PC-9 (cell line): ENCODE measurements around the gene PMAIP1. TPM values are rescaled to one million over a fixed set of nuclear protein-coding genes. Genes with fewer than 3 reads are reported as not detected.

Source experiments
- BruUV-seq: library from RNA; stranded (reverse); fragments of 400-500 nt; replicated peaks from 2 replicates; lab custom pipeline; 2021; lab: Mats Ljungman, UMichigan
- CTCF ChIA-PET: fragments of 300-600 bp; sonication (Branson Sonifier 250); formaldehyde crosslinking; loops from one replicate; lab custom pipeline; 2022; ENCODE audit warnings: antibody characterized with exemption; lab: Charles Lee
- POLR2A ChIA-PET: fragments of 300-600 bp; sonication (Branson Sonifier 250); formaldehyde crosslinking; loops from one replicate; lab custom pipeline; 2022; ENCODE audit warnings: antibody characterized with exemption; ENCODE audit not compliant: unreplicated experiment; lab: Charles Lee
- DNase-seq, 2 experiments: peaks; one replicate each; pipeline versions ENCODE4 v3.0.0 to v3.0.0-alpha.2; 2015 to 2022; ENCODE audit warnings: mixed read lengths in 1 of 2
- H2AFZ ChIP-seq: fragments of 200-600 bp; sonication (generic); 2 replicates; pipeline ENCODE4 v1.8.1; 2017; ENCODE audit warnings: antibody characterized with exemption
- H3F3A ChIP-seq: fragments of 200-600 bp; sonication (generic); 2 replicates; pipeline ENCODE4 v1.8.1; 2017; ENCODE audit warnings: antibody characterized with exemption, mild to moderate bottlenecking, low read depth; ENCODE audit not compliant: insufficient read depth
- H3K27ac ChIP-seq: fragments of 200-600 bp; sonication (generic); 2 replicates; pipeline ENCODE4 v1.6.1; 2016; ENCODE audit warnings: mixed run types
- H3K27me3 ChIP-seq: fragments of 200-600 bp; sonication (generic); 2 replicates; pipeline ENCODE4 v1.6.1; 2016; ENCODE audit warnings: low read depth, mixed run types; ENCODE audit not compliant: insufficient read depth
- H3K36me3 ChIP-seq: fragments of 200-600 bp; sonication (generic); 2 replicates; pipeline ENCODE4 v1.6.1; 2016; ENCODE audit warnings: low read depth, mixed run types
- H3K4me1 ChIP-seq: fragments of 200-600 bp; sonication (generic); replicated peaks from 2 replicates; pipeline ENCODE4 v1.6.1; 2016; ENCODE audit warnings: mixed run types; ENCODE audit not compliant: insufficient read depth
- H3K4me2 ChIP-seq: fragments of 200-600 bp; sonication (generic); 2 replicates; pipeline ENCODE4 v1.6.1; 2017; ENCODE audit warnings: mixed run types
- H3K4me3 ChIP-seq: fragments of 200-600 bp; sonication (generic); 2 replicates; pipeline ENCODE4 v1.6.1; 2016; ENCODE audit warnings: mixed run types
- H3K79me2 ChIP-seq: fragments of 200-600 bp; sonication (generic); 2 replicates; pipeline ENCODE4 v1.6.1; 2017; ENCODE audit warnings: low read depth, mixed run types
- H3K9me2 ChIP-seq: fragments of 200-600 bp; sonication (generic); 2 replicates; pipeline ENCODE4 v1.8.1; 2017; ENCODE audit warnings: mild to moderate bottlenecking; ENCODE audit not compliant: insufficient read depth
- H3K9me3 ChIP-seq: fragments of 200-600 bp; sonication (generic); 2 replicates; pipeline ENCODE4 v1.8.1; 2016; ENCODE audit warnings: low read depth; ENCODE audit not compliant: insufficient read depth
- H4K20me1 ChIP-seq: fragments of 200-600 bp; sonication (generic); 2 replicates; pipeline ENCODE4 v1.8.1; 2017; ENCODE audit not compliant: insufficient read depth
- EZH2 ChIP-seq: fragments of 200-600 bp; sonication (generic); IDR thresholded peaks from 2 replicates; pipeline ENCODE4 v1.8.0; 2017; ENCODE audit warnings: antibody characterized with exemption, low read depth
- intact Hi-C: fragments of 100-400 bp; cut with micrococcal nuclease; formaldehyde crosslinking; loops from one replicate; pipeline ENCODE4 v1.10.0; 2022; ENCODE audit not compliant: unreplicated experiment
- total RNA-seq: library from RNA; stranded (reverse); gene quantifications from 2 replicates; pipeline ENCODE4 v1.2.3, GENCODE V29; 2021
- TF ChIP-seq, protein P1 (sequence below): fragments of 200-600 bp; sonication (generic); conservative IDR thresholded peaks from 2 replicates; pipeline ENCODE4 v1.6.1; 2017; ENCODE audit warnings: mixed run types, antibody characterized with exemption, mild to moderate bottlenecking, moderate library complexity

The PMAIP1 gene
- total RNA-seq, 1 experiment from 2014 or later: 16.5 TPM

DNA sequence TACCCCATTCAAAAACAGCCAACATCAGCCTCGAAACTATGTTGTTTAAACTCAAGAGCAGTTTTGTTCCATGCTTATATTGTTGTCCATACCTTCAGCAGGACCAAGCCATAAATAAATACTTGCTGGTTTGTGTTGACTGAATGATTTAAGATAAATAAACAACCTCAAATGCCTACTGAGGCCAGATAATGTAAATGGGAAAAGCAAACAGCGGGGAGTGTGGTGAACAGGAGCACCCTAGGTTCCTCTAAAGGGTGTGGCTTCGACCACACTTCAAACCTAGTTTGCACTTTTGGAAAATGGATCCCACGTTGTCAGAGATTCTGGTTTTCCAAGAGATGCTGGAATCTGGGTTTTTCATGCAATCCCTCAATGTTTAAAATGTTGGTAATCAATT is 1.7 kb upstream of the PMAIP1 start:
- Histone ChIP-seq H3K9me3 (no peaks in the 10 kb centered on the region), H3K4me2 (peak overlapping the region; percentile 89), H3K79me2 (peaks cover 50% of the 10 kb centered on the region), H3F3A (peaks cover 38% of the 10 kb centered on the region), H3K27ac (peak overlapping the region; percentile 92), H2AFZ (no peak overlapping the region), H3K4me1 (peaks cover 28% of the 10 kb centered on the region), H3K36me3 (peaks cover 18% of the 10 kb centered on the region), H4K20me1 (peaks cover 10% of the 10 kb centered on the region), H3K27me3 (no peaks in the 10 kb centered on the region), H3K4me3 (peak overlapping the region; percentile 90), H3K9me2 (no peaks in the 10 kb centered on the region)
- CTCF ChIA-PET: no interaction called here
- TF ChIP-seq, protein P1, sequence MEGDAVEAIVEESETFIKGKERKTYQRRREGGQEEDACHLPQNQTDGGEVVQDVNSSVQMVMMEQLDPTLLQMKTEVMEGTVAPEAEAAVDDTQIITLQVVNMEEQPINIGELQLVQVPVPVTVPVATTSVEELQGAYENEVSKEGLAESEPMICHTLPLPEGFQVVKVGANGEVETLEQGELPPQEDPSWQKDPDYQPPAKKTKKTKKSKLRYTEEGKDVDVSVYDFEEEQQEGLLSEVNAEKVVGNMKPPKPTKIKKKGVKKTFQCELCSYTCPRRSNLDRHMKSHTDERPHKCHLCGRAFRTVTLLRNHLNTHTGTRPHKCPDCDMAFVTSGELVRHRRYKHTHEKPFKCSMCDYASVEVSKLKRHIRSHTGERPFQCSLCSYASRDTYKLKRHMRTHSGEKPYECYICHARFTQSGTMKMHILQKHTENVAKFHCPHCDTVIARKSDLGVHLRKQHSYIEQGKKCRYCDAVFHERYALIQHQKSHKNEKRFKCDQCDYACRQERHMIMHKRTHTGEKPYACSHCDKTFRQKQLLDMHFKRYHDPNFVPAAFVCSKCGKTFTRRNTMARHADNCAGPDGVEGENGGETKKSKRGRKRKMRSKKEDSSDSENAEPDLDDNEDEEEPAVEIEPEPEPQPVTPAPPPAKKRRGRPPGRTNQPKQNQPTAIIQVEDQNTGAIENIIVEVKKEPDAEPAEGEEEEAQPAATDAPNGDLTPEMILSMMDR: no peak
- TF ChIP-seq EZH2: no peak
- peak in 1 of 2 experiments; percentile 49 for DNase-seq
- intact Hi-C loops: loop anchor here (2.0 kb wide), 3 partner anchors 15 to 61 kb away; no protein-coding TSS in a partner anchor
- POLR2A ChIA-PET: interaction anchor here (0.5 kb wide), 1 partner anchor 649 kb away, joined by 4 read pairs; no protein-coding TSS in a partner anchor
- no TSS peak for BruUV-seq

DNA sequence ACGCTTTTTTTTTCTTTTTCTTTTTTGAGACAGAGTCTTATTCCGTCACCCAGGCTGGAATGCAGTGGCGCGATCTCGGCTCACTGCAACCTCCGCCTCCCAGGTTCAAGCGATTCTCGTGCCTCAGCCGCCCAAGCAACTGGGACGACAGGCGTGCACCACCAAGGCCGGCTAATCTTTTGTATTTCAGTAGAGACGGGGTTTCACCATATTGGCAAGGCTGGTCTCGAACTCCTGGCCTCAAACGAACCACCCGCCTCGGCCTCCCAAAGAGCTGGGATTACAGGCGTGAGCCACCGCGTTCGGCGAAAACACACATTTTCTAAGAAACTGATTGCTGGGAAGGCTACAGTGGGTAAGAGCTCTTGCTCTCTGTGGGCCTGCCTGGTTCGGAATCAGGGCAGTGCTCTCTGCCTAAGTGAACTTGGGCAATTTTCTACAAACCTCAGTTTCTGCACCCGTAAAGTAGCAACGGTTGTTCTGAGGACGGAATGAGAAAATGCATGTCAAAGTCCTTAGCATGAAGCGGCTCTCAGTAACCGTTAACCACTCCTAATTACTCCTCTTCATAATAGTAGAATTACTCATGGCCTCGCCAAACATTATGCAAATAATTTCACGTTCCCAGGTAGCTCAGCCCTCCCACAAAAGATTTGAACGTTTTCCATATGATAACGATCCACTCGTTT is 1.0 kb upstream of the PMAIP1 start:
- CTCF ChIA-PET: interaction anchor here (0.7 kb wide), 1 partner anchor 60 kb away, joined by 4 read pairs; no protein-coding TSS in a partner anchor

More for the DNA sequence above, 1.0 kb upstream of the PMAIP1 start:
- H3K9me3 ChIP-seq: no peaks in the 10 kb centered on the region
- H3K27ac ChIP-seq: peak overlapping the region; percentile 92
- POLR2A ChIA-PET: interaction anchor here (0.5 to 0.7 kb wide), 4 partner anchors 14 to 650 kb away, joined by 3 to 7 read pairs (median 5); no protein-coding TSS in a partner anchor
- H3F3A ChIP-seq: peaks cover 45% of the 10 kb centered on the region
- peak overlapping the region; percentile 90 for H3K4me3 ChIP-seq
- no peaks in the 10 kb centered on the region for H3K27me3 ChIP-seq
- DNase-seq: peak in 1 of 2 experiments; percentile 42
- H3K4me1 ChIP-seq: peaks cover 35% of the 10 kb centered on the region
- H2AFZ ChIP-seq: peak overlapping the region; percentile 77
- H3K9me2 ChIP-seq: no peaks in the 10 kb centered on the region
- intact Hi-C loops: loop anchor here (2.0 kb wide), 3 partner anchors 16 to 62 kb away; no protein-coding TSS in a partner anchor
- H3K79me2 ChIP-seq: peaks cover 56% of the 10 kb centered on the region
- TF ChIP-seq, protein P1: no peak
- TF ChIP-seq EZH2: no peak
- BruUV-seq: TSS peak; percentile 65
- peaks cover 13% of the 10 kb centered on the region for H4K20me1 ChIP-seq
- peak overlapping the region; percentile 89 for H3K4me2 ChIP-seq
- H3K36me3 ChIP-seq: peaks cover 21% of the 10 kb centered on the region
